GF-D8 (cell line): ENCODE data around the gene VWA8.
A peak's percentile ranks its signal among the peaks of the same experiment; 100 is the strongest.
"Not testable (repeated sequence)": the region's sequence is repeated elsewhere in the genome, so short reads cannot be mapped to it uniquely, and the experiment has no call there.

ENCODE experiments used
- DNase-seq: peaks from one replicate; lab custom pipeline; 2025; lab: John Stamatoyannopoulos, UW

The VWA8 gene

DNA sequence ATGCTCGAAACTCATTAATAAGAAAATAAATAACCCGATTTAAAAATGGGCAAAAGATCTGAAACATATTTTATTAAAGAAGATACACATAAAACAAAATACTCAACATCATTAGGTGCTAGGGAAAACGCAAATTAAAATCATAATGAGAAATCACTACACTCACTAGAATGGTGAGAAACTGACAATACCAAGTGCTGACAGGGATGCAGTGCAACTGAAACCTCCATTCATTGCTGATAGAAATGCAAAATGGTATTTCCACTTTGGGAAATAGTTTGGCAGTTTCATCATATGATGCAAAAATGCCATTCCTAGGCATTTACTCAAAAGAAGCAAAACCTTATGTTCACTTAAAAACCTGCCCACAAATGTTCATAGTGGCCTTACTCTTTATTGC lies 278.1 kb downstream of the VWA8 start:
- DNase-seq, result no peak

DNA sequence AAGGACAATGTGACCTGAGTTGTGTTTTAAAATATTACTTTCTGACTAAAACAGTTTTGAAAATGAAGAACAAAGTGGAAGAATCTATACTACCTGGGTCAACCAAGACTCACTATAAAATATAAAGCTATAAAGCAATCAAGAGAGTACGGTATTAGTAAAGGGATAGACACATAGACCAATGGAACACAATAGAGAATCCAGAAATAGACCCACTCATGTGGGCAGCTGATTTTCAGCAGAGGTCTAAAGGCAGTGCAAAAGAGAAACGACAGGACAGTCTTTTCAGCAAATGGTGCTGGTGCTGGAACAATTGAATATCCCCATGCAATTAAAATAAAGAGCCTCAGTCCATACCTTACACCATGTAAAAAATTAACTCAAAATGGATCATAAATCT lies 278.9 kb downstream of the VWA8 start:
- no peak for DNase-seq

DNA sequence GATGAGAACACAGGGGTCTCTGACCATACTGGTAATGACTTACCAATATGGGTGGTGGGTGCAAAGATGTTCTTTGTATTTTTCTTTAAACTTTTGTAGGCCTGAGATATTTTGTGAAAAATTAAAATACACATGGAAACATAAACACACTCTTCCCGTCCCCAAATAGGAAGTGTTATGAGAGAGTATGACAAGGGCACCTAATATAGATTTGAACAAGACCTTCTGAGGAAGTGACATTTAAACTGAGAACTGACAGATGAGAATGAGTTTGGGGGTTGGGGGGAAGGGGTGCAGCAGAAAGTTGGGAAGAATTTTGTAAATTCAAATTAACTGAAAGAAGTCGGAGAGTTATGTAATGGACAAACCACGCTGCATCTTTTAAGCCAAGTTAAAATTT lies 279.3 kb downstream of the VWA8 start:
- no peak for DNase-seq

DNA sequence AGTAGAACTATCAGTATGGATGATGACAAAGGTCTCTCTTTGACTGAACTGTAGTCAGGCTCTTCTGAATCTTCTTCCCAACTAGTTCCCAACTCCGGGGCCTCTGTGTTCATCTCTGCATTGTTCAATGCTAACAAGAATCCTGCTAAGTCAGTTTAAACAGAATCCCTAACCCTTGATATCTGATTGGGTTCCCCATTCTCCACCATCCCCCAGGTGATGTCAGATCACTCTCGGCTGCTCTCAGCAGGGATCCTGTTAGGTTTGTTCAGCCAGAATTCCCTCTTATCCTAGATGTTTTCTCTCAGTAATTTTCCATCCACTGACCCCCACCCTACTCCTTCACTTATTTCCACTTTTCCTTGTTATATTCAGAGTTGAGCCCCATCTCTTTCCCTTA lies 280.0 kb downstream of the VWA8 start:
- DNase-seq, result no peak

DNA sequence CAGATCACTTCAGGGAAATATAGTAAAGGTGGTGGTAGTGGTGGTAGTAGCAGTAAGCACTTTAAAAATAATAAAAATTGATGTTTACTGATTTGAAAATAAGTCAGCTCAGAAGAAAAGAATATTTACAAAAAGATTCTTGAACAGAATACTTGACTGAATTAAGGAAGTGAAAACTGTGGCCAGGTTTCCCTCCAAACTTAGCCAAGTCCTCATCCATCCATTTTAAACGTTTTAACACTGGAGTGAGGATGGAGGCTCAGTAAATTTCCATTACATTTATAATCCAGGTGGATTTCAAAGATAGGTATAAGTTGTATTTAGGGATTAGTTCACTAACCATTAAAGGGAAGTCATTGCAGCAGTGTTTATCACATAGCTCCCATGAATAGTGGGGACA lies 282.1 kb downstream of the VWA8 start:
- DNase-seq, result no peak

DNA sequence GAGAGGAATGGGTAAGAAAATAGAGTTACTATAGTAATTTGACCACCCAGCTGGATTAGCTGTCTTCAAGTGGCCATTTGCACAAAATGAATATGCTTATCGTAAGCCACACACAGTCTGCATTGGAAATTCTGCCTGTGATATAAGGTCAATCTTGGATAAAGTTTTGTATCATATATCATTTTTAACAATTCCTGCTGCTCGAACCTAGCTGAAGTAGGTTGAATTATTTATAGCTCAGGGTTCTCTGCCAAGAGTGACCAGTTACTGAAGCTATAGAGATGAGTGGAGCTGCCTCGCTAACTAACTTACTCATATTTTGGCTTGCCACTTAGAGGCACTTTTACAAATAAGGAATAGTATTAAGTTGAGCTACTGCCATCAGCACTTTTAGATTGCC lies 282.7 kb downstream of the VWA8 start:
- DNase-seq, result no peak

DNA sequence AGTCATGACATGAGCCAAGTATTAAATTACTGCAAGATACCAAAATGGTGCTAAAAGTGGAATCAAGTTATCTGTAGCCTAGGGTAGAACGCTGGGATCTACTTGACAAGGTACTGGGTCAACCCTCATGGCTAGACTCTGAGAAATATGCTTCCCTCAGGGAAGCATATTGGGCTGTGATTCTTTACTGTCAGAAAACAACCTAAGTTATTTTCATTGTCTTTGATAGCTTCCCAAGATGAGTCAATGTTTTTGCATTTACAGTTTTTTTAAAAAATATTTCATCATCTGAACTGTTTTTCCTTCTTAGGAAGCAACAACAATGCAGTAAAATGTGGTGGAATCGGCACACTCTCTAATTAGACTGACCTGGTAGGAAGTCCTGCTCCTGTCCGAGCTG lies 285.6 kb downstream of the VWA8 start:
- no peak for DNase-seq

DNA sequence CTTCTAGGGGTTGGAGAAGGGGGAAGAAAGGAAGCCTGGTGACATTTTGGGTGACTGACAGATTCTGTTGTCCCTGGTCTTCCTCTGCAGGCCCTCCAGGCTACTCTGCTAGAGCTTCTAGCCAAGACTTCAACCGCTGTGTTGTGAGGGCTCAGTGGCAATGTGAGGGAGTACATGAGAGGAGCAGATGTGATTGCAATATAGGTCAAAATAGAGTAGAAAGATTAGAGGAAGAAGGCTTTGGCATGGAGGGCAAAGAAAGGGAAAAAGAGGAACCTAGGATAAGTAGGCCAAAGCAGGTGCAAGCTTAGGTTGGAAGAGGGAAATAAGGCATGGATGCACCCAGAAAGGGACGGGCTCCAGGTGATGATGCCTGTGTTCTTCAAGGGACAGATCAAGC lies 286.7 kb downstream of the VWA8 start:
- peak; percentile 51 for DNase-seq

DNA sequence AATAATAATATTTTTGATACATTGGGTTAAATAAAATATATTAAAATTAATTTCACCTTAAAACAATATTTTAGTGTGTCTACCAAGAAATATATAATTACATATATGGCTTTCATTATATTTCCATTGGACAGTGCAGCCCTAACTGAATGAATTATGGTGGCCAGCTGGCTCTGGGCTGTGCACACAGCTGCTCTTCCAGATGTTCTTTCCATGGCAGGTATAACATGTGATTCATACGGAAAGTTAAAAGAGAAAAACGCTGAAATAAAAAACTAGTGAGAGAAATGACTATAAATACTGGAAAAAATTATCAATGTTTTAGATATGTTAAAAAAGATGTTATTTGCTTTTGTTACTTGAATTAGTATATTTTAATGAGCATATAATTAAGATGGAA lies 287.3 kb downstream of the VWA8 start:
- DNase-seq, result no peak

DNA sequence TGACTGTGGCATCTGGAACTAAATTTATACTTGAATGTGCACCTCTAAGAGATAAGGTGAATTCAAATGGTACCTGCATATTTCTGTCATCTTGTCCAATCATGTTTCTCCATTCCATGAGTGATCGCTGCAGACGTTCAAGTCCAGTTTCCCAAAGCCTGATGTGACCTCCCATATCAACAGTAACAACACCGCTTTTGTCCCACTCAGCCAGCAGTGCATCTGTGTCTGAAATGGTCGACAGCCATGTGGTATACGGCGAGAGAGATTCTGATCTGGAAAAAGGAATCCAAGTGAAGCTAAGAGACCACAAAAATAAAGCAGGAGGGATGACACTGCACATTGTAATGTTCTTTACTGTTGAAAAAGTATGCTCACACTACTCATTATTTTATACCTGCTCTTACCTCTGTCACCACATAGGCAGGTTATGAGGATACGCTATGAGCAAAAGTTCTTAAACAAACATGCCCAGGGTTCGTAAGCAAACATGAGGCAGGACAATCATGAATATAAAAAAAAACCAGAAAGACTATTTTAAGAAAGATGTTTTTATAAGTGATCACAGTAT lies 290.0 kb downstream of the VWA8 start:
- DNase-seq, result no peak

DNA sequence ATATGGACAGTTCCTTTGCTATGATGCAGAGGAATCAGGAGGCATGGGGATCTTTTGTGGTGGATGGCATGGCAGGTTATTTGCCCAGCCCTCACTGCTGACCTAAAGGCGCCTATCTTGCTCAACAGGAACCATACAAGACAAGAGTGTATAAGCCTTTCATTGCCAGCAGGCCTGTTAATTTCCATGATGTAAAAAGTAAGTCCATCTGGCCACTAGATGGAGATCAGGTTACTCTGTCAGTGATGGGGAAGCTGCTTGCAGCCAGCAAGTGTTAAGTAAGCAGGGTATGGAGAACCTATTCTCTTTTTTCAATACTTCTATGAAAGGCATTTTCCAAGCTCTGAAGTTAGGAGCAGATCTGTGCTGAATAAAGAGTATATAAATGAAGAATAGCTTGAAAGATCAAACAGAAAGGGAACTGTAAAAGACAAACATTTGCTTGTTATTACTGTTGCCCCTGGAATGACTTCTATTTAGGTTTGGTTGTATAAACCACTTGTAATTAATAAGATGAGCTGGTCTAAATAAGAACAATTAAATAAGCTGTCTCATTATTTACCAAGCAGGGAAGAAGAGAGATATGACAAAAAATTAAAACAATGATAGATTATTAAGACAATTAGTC lies 292.7 kb downstream of the VWA8 start:
- DNase-seq, result peak; percentile 90

DNA sequence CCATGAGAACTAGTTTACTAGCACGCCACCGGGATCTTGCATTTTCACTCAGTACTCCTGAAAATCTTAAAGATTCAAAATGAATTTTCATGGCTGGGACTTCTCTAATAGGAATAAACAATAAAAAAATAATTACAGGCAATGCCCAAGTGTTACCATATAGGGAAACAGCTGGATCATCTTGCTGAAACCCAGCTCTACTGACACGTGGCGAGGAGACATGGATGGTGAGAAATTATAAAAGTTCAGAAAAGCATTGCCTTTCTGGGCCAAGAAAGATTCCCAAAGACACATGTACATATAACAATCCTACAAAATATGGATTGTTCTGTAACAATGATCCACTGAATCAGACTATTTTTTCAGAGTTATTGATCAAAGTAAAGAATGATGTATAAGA lies 294.3 kb downstream of the VWA8 start:
- no peak for DNase-seq

DNA sequence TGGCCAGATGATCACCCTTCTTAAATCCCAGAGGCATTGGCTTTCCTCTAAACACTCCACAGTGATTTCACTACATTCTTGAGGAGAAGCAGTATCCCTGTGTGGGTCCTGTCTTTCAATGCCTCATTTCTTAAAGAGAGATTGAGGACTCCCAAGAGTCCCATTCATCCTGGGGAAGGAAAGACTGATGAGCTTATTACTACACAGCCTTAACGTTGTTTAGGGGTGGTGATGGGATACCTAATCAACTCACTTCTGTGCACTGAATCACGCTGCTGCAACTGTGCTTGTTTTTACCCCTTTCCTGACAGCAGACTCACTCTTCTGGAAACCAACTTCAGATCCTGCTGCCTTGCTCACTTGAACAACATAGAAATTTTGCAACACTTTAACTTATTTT lies 300.5 kb downstream of the VWA8 start:
- DNase-seq, result no peak

DNA sequence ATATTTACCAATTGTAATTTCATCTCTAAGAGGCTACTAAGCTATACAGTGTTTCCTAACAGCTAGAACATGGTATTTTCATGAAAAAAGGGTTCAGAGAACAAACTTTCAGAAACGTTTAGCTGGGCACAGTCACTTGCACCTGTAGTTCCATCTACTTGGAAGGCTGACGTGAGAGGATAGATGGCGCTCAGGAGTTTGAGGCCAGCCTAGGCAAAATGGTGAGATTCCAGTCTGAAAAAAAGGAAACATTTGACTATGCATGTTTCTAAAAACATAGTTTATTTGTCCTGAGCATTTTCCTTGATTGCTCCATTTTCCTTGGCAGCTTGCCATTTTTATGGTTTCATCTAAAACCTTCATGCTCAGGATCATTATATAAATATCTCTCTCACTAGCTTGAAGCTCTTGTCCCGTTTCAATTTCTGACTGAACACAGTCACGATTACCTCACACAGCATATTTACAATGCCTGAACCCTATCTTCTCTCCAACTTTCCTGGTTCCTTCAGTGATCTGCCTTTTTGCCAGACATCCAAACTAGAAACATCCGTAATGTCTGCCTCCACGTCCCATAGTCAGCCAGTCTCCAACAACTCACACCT lies 302.8 kb downstream of the VWA8 start:
- no peak for DNase-seq

DNA sequence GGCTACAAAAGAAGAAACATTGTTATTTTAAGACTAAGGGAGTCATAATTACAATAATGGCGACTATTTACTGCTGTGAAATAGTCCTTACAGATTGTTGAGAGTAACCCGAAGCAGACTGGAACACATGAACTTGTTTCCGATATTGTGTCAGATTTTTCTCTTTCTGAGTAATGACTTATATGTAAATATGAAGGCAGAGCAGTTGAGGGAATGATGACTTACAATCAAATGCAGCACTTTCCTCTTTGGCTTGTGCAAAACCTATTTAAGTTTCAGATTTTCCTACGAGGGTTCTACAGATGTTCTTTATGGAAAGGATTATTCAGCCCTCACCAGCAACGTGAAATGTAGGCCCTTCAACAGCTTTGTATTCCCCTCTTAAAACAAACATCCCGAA lies 304.9 kb downstream of the VWA8 start:
- DNase-seq, result no peak

DNA sequence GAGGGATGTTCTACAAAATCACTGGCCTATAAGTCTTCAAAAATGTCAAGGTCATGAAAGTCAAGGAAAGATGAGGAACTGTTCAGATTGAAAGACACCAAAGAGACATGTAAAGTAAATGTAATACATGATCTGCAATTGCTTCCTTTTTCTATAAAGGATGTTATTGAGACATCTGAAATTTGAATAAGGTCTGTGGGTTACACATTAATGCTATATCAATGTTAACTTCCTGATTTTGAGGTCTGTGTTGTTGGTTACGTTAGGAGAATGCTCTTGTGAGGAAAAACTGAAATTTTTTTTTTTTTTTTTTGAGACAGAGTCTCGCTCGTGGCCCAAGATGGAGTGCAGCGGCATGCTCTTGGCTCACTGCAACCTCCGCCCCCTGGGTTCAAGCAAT lies 306.1 kb downstream of the VWA8 start:
- DNase-seq, result peak; percentile 75

DNA sequence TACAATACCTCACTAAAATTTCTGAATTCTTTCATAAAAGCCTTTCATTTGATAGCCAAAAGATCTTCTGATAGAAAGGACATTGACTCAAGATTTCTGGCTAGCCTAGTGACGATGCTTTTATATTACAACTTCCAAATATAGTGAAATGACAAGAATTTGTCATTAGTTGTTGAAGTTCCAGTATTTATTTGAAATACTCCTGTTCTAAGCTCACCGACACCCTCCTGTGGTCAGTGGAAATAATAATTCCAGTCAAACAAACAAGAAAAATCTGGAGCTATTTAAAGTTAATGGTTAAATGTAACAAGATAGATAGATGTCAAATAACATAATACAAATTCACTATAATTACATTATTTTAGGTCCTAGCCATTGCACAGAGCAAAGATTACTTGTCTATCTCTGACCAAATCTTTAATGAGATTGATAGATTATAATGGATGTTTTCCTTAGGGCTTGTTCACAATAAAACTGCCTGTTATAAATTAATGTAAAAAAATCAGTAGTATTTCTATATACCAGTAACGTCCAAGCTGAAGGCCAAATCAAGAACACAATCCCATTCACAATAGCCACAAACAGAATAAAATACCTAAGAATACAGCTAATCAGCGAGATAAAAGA lies 308.1 kb downstream of the VWA8 start:
- peak; percentile 29 for DNase-seq

DNA sequence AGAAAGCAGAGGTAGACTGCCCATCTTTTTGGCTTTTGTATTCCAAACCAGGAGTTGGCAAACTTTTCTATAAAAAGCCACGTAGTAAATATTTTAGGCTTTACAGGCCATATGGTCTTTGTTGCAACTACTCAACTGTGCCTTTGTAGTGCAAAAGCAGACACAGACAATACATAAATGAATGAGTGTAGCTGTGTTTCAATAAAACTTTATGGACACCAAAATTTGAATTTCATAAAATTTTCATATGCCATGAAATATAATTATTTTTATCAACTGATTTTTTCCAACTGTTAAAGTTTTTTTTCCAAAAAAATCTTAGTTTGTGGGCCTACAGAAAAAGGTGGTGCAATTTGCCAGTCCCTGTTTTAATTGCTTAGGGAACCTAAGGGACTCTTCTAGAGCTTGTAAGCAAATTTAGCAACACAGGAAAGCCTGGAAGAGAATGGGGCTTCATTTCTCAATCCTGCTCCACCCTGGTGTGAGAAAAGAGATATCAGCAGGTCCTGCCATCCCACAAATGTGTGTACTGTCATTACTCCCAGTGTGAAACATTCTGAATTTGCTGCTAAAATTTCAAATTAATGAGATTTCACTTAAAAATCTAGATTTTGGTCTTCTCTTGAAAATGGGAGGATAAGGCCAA lies 309.4 kb downstream of the VWA8 start:
- peak; percentile 66 for DNase-seq

DNA sequence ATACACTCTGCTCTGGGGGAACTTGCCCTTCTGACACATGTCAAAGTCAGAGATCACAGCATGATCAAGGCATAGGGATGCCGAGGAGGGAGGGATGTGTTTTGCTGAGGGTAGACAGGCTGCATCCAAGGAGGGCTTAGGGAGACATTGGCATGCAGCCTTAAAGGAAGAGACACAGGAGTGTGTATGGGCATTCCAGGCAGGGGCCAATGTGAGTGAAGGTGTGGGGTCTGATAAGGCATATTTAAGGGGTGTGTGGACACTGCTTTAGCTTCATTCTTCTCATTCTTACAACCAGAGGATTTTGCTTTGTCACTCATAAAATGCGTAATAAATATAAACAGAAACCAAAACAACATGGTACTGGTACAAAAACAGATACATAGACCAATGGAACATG lies 310.2 kb downstream of the VWA8 start:
- DNase-seq, result no peak

DNA sequence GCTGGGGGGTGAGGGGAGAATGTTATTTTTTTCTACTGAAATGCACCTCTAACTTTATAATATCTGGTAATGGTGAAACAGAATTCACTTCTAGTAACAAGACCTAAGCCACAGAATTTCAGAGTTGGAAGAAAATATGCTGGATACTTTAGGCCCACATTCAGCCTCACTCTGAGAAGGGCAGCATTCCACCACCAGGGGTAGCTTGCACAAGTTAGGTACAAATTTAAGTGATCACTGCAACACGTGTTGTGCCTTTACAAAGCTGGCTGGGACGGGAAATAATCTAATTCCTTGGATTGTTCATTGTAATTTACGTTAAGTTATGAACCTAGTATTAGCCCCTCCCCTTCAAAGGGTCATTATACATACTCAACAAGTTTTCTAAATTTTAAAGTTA lies 311.2 kb downstream of the VWA8 start:
- no peak for DNase-seq

DNA sequence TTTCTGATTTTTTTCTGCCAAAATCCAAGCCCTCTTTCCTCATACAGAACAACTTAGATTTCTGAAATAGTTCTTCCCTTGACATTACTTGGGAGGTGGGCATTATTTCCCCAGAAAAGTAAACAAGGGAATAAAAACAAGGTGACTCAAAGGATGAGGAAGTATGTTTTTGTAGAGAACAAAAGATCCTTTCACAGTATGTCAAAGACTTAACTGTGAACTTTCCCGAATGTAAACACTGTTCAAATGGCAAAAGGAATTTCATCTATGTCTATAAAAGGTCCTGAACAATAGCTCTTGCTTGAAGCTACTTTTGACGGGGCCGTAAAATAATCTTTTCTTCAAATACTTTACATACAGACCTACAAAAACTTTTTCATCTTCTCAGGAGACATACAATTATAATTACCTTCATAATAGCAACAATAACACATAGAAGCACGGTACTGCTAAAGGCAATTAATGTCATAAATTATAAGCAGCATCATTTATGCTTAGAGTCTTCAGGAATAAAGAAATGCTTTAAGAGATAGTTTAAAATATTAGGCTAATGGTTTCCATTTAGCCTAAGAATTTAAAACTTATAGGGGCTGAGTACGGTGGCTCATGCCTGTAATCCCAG lies 312.5 kb downstream of the VWA8 start:
- DNase-seq, result no peak

DNA sequence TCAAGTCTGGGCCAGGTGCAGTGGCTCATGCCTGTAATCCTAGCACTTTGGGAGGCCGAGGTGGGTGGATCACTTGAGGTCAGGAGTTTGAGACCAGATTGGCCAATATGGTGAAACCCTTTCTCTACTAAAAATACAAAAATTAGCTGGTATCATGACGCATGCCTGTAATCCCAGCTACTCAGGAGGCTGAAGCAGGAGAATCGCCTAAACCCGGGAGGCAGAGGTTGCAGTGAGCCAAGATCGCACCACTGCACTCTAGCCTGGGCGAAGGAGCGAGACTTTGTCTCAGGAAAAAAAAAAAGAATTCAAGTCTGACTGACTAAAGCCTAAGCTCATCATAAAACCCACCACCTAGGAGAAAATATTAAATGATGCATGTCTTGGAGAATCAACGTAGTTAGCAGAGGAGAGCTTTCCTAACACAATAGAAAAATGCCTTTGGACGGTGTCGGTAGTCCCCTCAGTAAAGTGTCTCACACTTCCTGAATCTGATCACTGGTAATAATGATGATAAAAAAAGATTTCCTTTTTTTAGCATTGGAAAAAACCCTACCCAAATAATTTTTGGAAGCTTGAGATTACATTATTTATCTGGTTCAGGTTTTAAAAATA lies 313.1 kb downstream of the VWA8 start:
- DNase-seq, result not testable (repeated sequence)
